ENCODE data around the gene NNT.

Gene NNT

DNA sequence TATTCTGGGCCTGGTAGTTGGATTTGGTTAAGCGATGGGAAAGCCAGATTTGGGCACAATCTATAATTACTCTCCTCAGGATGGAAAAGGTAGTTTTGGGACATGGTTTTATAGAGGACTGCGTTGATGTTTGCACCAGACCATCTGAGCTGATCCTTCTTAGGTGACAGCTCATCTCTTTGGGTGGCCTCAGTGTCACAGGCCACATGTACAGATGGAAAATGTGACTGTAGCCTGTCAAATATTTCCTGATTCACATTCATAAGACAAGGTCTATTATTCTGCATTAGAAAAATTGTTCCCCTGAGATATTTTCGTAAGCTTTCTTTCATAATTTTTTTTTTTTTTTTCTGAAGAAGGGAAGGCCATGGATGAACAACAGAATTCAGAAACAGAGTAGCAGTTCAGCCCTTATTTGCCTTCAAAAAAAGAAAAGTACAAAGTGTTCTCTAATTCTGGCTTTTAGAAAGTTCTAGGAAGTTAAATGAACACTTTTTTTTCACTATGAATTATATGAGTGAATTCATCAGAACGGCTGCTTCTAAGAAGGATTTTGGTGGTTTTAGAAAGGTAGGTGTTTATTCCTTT lies 81.0 kb downstream of the NNT start:
- TF ChIP-seq POLR2AphosphoS5 (IDR thresholded peaks at IDR 0.05; ENCODE audit: low read depth, low read length) = no peak
- TF ChIP-seq TAF1 (IDR thresholded peaks at IDR 0.05; ENCODE audit: borderline replicate concordance, insufficient read depth, low read length) = no peak
- TF ChIP-seq, protein P1, sequence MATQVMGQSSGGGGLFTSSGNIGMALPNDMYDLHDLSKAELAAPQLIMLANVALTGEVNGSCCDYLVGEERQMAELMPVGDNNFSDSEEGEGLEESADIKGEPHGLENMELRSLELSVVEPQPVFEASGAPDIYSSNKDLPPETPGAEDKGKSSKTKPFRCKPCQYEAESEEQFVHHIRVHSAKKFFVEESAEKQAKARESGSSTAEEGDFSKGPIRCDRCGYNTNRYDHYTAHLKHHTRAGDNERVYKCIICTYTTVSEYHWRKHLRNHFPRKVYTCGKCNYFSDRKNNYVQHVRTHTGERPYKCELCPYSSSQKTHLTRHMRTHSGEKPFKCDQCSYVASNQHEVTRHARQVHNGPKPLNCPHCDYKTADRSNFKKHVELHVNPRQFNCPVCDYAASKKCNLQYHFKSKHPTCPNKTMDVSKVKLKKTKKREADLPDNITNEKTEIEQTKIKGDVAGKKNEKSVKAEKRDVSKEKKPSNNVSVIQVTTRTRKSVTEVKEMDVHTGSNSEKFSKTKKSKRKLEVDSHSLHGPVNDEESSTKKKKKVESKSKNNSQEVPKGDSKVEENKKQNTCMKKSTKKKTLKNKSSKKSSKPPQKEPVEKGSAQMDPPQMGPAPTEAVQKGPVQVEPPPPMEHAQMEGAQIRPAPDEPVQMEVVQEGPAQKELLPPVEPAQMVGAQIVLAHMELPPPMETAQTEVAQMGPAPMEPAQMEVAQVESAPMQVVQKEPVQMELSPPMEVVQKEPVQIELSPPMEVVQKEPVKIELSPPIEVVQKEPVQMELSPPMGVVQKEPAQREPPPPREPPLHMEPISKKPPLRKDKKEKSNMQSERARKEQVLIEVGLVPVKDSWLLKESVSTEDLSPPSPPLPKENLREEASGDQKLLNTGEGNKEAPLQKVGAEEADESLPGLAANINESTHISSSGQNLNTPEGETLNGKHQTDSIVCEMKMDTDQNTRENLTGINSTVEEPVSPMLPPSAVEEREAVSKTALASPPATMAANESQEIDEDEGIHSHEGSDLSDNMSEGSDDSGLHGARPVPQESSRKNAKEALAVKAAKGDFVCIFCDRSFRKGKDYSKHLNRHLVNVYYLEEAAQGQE (IDR thresholded peaks at IDR 0.05; ENCODE audit: insufficient read depth in 1 of 2, low read depth in 2 of 2, low read length in 2 of 2) = no peak
- TF ChIP-seq FOXP2 (optimal IDR thresholded peaks at IDR 0.05; ENCODE audit: borderline replicate concordance, extremely low read depth, extremely low read length, insufficient read depth) = no peak
- no peak for TF ChIP-seq SIN3A (IDR thresholded peaks at IDR 0.05; ENCODE audit: borderline replicate concordance, insufficient read depth, low read length)

DNA sequence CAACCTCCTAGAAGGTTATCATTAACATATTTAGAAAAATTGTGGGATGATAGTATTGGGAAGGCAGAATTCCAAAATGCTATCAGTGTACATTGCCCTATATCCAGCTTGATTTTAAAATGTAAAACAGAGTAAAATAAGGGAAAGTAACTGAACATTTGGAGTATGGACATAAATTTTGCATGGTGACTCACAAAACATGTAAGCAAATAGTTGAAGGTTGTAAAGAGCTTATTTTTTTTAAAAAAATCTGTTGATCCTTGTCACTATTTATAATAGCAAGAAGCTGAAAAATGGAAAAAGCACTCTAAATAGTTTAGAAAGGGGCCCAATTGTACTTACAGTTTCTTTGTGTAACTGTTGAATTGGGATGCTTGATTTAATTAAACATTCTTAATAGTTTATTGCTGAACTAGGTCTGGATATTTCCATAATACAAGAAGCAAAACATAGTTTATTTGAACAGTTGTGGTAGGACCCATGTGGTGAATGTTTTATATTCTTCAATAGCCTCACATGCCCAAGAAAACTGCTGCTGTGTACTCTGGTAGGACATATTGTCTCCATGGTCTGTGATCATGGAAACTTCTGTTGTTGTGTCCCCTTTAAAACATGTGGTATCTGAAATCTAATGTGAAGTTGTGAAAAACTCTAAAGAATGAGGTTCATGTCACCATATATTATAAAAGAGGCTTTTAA lies 82.4 kb downstream of the NNT start:
- TF ChIP-seq TAF1 (IDR thresholded peaks at IDR 0.05; ENCODE audit: borderline replicate concordance, insufficient read depth, low read length) = no peak
- no peak for TF ChIP-seq POLR2AphosphoS5 (IDR thresholded peaks at IDR 0.05; ENCODE audit: low read depth, low read length)
- TF ChIP-seq, protein P1 (IDR thresholded peaks at IDR 0.05; ENCODE audit: insufficient read depth in 1 of 2, low read depth in 2 of 2, low read length in 2 of 2) = no peak
- TF ChIP-seq SIN3A (IDR thresholded peaks at IDR 0.05; ENCODE audit: borderline replicate concordance, insufficient read depth, low read length) = no peak
- TF ChIP-seq FOXP2 (optimal IDR thresholded peaks at IDR 0.05; ENCODE audit: borderline replicate concordance, extremely low read depth, extremely low read length, insufficient read depth) = no peak

DNA sequence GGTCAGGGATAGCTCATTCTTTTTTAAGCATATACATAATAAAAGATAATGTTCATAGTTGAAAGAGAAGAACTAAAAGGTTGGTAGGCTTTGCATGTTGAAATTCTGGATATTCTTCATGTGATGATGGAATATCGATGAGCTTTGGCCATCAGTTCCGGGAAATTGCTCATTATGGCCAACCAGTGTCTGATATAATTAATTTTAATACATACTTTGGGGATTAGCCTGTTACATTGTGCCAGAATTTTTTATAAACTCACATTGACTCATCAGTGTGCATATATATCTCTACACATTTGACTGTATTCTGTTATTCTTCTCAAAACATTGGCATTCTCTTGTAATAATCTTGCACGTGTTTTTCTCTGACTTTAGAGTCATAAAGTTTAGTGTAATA lies 84.3 kb downstream of the NNT start:
- TF ChIP-seq, protein P1 (IDR thresholded peaks at IDR 0.05; ENCODE audit: insufficient read depth in 1 of 2, low read depth in 2 of 2, low read length in 2 of 2) = no peak
- TF ChIP-seq TAF1 (IDR thresholded peaks at IDR 0.05; ENCODE audit: borderline replicate concordance, insufficient read depth, low read length) (no peak), POLR2AphosphoS5 (IDR thresholded peaks at IDR 0.05; ENCODE audit: low read depth, low read length) (no peak), SIN3A (IDR thresholded peaks at IDR 0.05; ENCODE audit: borderline replicate concordance, insufficient read depth, low read length) (no peak), FOXP2 (optimal IDR thresholded peaks at IDR 0.05; ENCODE audit: borderline replicate concordance, extremely low read depth, extremely low read length, insufficient read depth) (no peak)

DNA sequence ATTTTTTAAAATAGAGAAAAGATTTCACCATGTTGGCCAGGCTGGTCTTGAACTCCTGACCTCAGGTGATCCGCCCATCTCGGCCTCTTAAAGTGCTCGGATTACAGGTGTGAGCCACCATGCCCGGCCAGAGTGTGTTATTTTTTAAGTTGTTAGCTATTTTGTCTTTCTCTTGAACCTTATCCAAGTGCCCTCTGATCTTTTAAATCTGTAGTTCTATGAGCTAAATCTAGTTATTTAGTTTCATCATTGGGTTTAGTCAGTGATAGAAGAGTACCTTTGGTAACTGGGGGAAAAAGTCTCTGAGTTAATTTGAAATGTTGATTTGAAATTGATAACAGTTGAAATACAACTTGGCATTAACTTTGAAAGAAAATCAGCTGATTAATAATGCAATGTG lies 88.3 kb downstream of the NNT start:
- TF ChIP-seq TAF1 (IDR thresholded peaks at IDR 0.05; ENCODE audit: borderline replicate concordance, insufficient read depth, low read length) (no peak), POLR2AphosphoS5 (IDR thresholded peaks at IDR 0.05; ENCODE audit: low read depth, low read length) (no peak), FOXP2 (optimal IDR thresholded peaks at IDR 0.05; ENCODE audit: borderline replicate concordance, extremely low read depth, extremely low read length, insufficient read depth) (no peak)

DNA sequence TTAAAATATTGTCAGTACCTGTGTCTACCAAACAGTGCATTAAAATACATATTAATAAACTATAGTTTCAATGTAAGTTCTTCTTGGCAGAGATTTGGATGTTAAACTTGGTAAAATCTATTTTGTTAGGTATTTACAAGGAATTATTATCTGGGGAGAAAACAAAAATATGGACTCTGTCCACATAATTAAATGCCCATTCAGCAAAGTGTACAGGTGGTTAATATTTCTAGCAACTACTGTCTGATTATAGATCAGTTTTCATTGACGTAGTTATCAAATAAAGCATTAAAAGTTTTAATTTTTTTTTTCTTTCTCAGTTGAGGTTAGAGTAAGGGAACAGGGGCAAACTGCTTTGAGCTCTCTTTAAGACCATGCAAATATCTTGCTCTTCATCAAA lies 88.9 kb downstream of the NNT start:
- TF ChIP-seq FOXP2 (optimal IDR thresholded peaks at IDR 0.05; ENCODE audit: borderline replicate concordance, extremely low read depth, extremely low read length, insufficient read depth) (no peak), SIN3A (IDR thresholded peaks at IDR 0.05; ENCODE audit: borderline replicate concordance, insufficient read depth, low read length) (no peak), TAF1 (IDR thresholded peaks at IDR 0.05; ENCODE audit: borderline replicate concordance, insufficient read depth, low read length) (no peak)
- TF ChIP-seq, protein P1 (IDR thresholded peaks at IDR 0.05; ENCODE audit: insufficient read depth in 1 of 2, low read depth in 2 of 2, low read length in 2 of 2) = no peak

All from PFSK-1 (cell line).